H1 (cell line): Measurements from ENCODE around the gene KCNB1. TPM values are rescaled to one million over a fixed set of nuclear protein-coding genes. Genes with fewer than 3 reads are reported as not detected.

Experiments
- BCL11A ChIP-seq, 2 experiments: IDR thresholded peaks; one replicate each; pipeline ENCODE4 v1.6.1; 2011; ENCODE audit warnings: low read depth in 2 of 2, low read length in 2 of 2, mild to moderate bottlenecking in 2 of 2
- CHD1 ChIP-seq: IDR thresholded peaks from 2 replicates; pipeline ENCODE4 v1.6.1; 2012; ENCODE audit warnings: low read depth, low read length, improper control_type of control experiment
- CHD2 ChIP-seq: IDR thresholded peaks from 2 replicates; pipeline ENCODE4 v1.6.1; 2012; ENCODE audit warnings: low read length, improper control_type of control experiment
- FOSL1 ChIP-seq: IDR thresholded peaks from 2 replicates; pipeline ENCODE4 v1.6.1; 2011; ENCODE audit warnings: mild to moderate bottlenecking, low read depth, low read length, moderate library complexity; ENCODE audit not compliant: insufficient read depth
- GTF2F1 ChIP-seq: IDR thresholded peaks from 2 replicates; pipeline ENCODE4 v1.6.1; 2012; ENCODE audit warnings: low read depth, low read length, improper control_type of control experiment, borderline replicate concordance
- KDM4A ChIP-seq: IDR thresholded peaks from one replicate; pipeline ENCODE4 v1.7.1; 2012; ENCODE audit warnings: low read depth, mild to moderate bottlenecking, moderate library complexity, low read length, inconsistent platforms; ENCODE audit not compliant: severe bottlenecking
- RAD21 ChIP-seq, 2 experiments: IDR thresholded peaks in 1 of 2; conservative IDR thresholded peaks in 1 of 2; 2 replicates each; pipeline ENCODE4 v1.6.1; 2011; ENCODE audit warnings: low read depth in 2 of 2, low read length in 2 of 2, improper control_type of control experiment in 1 of 2, inconsistent platforms in 1 of 2, mild to moderate bottlenecking in 1 of 2, moderate library complexity in 1 of 2
- SAP30 ChIP-seq: fragments of 300-600 bp; sonication (generic); IDR thresholded peaks from 2 replicates; pipeline ENCODE4 v1.7.1; 2012; ENCODE audit warnings: low read length, moderate library complexity, mild to moderate bottlenecking, inconsistent platforms; ENCODE audit not compliant: insufficient read depth, insufficient replicate concordance
- polyA plus RNA-seq, 7 experiments: library from polyadenylated mRNA; depleted of rRNA in 3 of 7; stranded (reverse) in 5 of 7; unstranded in 2 of 7; fragments of >200 nt in 5 of 7; fragments of 200-250 nt in 2 of 7; gene quantifications; 1 replicate in 5 of 7; 2 replicates in 1 of 7; 4 replicates in 1 of 7; pipeline versions ENCODE4 v1.2.1 to v1.2.3, GENCODE V29; 2011 to 2013; ENCODE audit warnings: missing spikeins in 2 of 7, mixed read lengths in 2 of 7
- total RNA-seq: library from RNA; stranded (reverse); fragmentation: NEBNext Ultra II Directional; extraction: Animal tissue kit (Norgen Biotek cat#: 25700); gene quantifications from 2 replicates; pipeline ENCODE4 v1.2.1, GENCODE V29; 2021
- TF ChIP-seq, protein P1 (sequence below): fragments of 300-600 bp; sonication (generic); IDR thresholded peaks from 2 replicates; pipeline ENCODE4 v1.7.1; 2012; ENCODE audit warnings: low read length, moderate library complexity, mild to moderate bottlenecking, inconsistent platforms; ENCODE audit not compliant: insufficient replicate concordance
- TF ChIP-seq, protein P2 (sequence below): IDR thresholded peaks from 2 replicates; pipeline ENCODE4 v1.6.1; 2012; ENCODE audit warnings: inconsistent platforms

The KCNB1 gene
- total and polyA plus RNA-seq, 2 of the 8 experiments (the other 6 are each of a cell fraction or from before 2014, with no cell fraction given): 0.58 to 0.67 TPM

- TF ChIP-seq, protein P1, sequence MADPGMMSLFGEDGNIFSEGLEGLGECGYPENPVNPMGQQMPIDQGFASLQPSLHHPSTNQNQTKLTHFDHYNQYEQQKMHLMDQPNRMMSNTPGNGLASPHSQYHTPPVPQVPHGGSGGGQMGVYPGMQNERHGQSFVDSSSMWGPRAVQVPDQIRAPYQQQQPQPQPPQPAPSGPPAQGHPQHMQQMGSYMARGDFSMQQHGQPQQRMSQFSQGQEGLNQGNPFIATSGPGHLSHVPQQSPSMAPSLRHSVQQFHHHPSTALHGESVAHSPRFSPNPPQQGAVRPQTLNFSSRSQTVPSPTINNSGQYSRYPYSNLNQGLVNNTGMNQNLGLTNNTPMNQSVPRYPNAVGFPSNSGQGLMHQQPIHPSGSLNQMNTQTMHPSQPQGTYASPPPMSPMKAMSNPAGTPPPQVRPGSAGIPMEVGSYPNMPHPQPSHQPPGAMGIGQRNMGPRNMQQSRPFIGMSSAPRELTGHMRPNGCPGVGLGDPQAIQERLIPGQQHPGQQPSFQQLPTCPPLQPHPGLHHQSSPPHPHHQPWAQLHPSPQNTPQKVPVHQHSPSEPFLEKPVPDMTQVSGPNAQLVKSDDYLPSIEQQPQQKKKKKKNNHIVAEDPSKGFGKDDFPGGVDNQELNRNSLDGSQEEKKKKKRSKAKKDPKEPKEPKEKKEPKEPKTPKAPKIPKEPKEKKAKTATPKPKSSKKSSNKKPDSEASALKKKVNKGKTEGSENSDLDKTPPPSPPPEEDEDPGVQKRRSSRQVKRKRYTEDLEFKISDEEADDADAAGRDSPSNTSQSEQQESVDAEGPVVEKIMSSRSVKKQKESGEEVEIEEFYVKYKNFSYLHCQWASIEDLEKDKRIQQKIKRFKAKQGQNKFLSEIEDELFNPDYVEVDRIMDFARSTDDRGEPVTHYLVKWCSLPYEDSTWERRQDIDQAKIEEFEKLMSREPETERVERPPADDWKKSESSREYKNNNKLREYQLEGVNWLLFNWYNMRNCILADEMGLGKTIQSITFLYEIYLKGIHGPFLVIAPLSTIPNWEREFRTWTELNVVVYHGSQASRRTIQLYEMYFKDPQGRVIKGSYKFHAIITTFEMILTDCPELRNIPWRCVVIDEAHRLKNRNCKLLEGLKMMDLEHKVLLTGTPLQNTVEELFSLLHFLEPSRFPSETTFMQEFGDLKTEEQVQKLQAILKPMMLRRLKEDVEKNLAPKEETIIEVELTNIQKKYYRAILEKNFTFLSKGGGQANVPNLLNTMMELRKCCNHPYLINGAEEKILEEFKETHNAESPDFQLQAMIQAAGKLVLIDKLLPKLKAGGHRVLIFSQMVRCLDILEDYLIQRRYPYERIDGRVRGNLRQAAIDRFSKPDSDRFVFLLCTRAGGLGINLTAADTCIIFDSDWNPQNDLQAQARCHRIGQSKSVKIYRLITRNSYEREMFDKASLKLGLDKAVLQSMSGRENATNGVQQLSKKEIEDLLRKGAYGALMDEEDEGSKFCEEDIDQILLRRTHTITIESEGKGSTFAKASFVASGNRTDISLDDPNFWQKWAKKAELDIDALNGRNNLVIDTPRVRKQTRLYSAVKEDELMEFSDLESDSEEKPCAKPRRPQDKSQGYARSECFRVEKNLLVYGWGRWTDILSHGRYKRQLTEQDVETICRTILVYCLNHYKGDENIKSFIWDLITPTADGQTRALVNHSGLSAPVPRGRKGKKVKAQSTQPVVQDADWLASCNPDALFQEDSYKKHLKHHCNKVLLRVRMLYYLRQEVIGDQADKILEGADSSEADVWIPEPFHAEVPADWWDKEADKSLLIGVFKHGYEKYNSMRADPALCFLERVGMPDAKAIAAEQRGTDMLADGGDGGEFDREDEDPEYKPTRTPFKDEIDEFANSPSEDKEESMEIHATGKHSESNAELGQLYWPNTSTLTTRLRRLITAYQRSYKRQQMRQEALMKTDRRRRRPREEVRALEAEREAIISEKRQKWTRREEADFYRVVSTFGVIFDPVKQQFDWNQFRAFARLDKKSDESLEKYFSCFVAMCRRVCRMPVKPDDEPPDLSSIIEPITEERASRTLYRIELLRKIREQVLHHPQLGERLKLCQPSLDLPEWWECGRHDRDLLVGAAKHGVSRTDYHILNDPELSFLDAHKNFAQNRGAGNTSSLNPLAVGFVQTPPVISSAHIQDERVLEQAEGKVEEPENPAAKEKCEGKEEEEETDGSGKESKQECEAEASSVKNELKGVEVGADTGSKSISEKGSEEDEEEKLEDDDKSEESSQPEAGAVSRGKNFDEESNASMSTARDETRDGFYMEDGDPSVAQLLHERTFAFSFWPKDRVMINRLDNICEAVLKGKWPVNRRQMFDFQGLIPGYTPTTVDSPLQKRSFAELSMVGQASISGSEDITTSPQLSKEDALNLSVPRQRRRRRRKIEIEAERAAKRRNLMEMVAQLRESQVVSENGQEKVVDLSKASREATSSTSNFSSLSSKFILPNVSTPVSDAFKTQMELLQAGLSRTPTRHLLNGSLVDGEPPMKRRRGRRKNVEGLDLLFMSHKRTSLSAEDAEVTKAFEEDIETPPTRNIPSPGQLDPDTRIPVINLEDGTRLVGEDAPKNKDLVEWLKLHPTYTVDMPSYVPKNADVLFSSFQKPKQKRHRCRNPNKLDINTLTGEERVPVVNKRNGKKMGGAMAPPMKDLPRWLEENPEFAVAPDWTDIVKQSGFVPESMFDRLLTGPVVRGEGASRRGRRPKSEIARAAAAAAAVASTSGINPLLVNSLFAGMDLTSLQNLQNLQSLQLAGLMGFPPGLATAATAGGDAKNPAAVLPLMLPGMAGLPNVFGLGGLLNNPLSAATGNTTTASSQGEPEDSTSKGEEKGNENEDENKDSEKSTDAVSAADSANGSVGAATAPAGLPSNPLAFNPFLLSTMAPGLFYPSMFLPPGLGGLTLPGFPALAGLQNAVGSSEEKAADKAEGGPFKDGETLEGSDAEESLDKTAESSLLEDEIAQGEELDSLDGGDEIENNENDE: no peak
- TF ChIP-seq CHD2: no peak
- TF ChIP-seq GTF2F1: no peak
- no peak for TF ChIP-seq KDM4A
- TF ChIP-seq CHD1: no peak
- TF ChIP-seq, protein P2, sequence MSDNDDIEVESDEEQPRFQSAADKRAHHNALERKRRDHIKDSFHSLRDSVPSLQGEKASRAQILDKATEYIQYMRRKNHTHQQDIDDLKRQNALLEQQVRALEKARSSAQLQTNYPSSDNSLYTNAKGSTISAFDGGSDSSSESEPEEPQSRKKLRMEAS: no peak
- no peak for TF ChIP-seq RAD21 (IDR thresholded peaks at IDR 0.05 in 1 of 2, conservative IDR thresholded peaks at IDR 0.05 in 1 of 2; ENCODE audit: low read depth in 2 of 2, low read length in 2 of 2)
- TF ChIP-seq FOSL1: no peak
- no peak for TF ChIP-seq SAP30
- TF ChIP-seq BCL11A (IDR thresholded peaks at IDR 0.05; ENCODE audit: low read depth in 2 of 2, low read length in 2 of 2): no peak
Measured at GRCh38 chr20:49360242-49360968, 122.1 kb downstream of the KCNB1 start (continued).
